K562 (cell line): ENCODE data around the gene MEGF11. TPM values are rescaled to one million over a fixed set of nuclear protein-coding genes. Genes with fewer than 3 reads are reported as not detected.
A peak's percentile ranks its signal among the peaks of the same experiment; 100 is the strongest.

Experiments used
- CHD2 ChIP-seq: IDR thresholded peaks from 2 replicates; pipeline ENCODE4 v1.6.1; 2011; ENCODE audit warnings: low read depth, low read length
- DDX20 ChIP-seq: fragments of 450-650 bp; IDR thresholded peaks from 2 replicates; pipeline ENCODE4 v1.6.1; 2016; ENCODE audit warnings: missing genetic modification characterization, low read depth, mild to moderate bottlenecking, missing compliant biosample characterization, moderate library complexity
- E2F6 ChIP-seq, 2 experiments: IDR thresholded peaks; 2 replicates each; pipeline ENCODE4 v1.6.1; 2011; ENCODE audit warnings: borderline replicate concordance in 1 of 2, control low read depth in 1 of 2, low read depth in 1 of 2, low read length in 1 of 2, mild to moderate bottlenecking in 1 of 2, mixed read lengths in 1 of 2, moderate library complexity in 1 of 2; ENCODE audit not compliant: insufficient read depth in 1 of 2, insufficient read length in 1 of 2, poor library complexity in 1 of 2, severe bottlenecking in 1 of 2; ENCODE audit errors: extremely low read depth in 1 of 2
- FOXO4 ChIP-seq: fragments of 450-650 bp; formaldehyde crosslinking; IDR thresholded peaks from 2 replicates; pipeline ENCODE4 v1.4.0; 2020; ENCODE audit warnings: mild to moderate bottlenecking, moderate library complexity
- GATAD2B ChIP-seq: fragments of 450-650 bp; IDR thresholded peaks from 2 replicates; pipeline ENCODE4 v1.6.1; 2017; ENCODE audit warnings: mild to moderate bottlenecking, borderline replicate concordance
- HNRNPUL1 ChIP-seq: fragments of 200-400 bp; formaldehyde crosslinking; IDR thresholded peaks from 2 replicates; pipeline ENCODE4 v1.6.1; 2017; ENCODE audit warnings: low read length
- HSF4 ChIP-seq: fragments of 250-450 bp; sonication (Bioruptor Pico); IDR thresholded peaks from 2 replicates; pipeline ENCODE4 v2.1.2; 2022; ENCODE audit warnings: mild to moderate bottlenecking, moderate library complexity, borderline replicate concordance
- IFI16 ChIP-seq: fragments of 250-450 bp; sonication (Bioruptor Pico); IDR thresholded peaks from 2 replicates; pipeline ENCODE4 v2.1.2; 2022; ENCODE audit warnings: mild to moderate bottlenecking, inconsistent platforms
- MNT ChIP-seq, 2 experiments: fragments of 450-650 bp; conservative IDR thresholded peaks; 2 replicates each; pipeline ENCODE4 v1.6.1; 2017; ENCODE audit warnings: mild to moderate bottlenecking in 2 of 2, moderate library complexity in 2 of 2
- MTF1 ChIP-seq: fragments of 250-450 bp; sonication (Bioruptor Pico); IDR thresholded peaks from 2 replicates; pipeline ENCODE4 v1.9.0; 2021; ENCODE audit warnings: moderate library complexity, mild to moderate bottlenecking, inconsistent platforms, borderline replicate concordance
- NR2F6 ChIP-seq: fragments of 450-650 bp; formaldehyde crosslinking; IDR thresholded peaks from 2 replicates; pipeline ENCODE4 v1.4.0; 2020; ENCODE audit warnings: mild to moderate bottlenecking
- RBM17 ChIP-seq: fragments of 200-400 bp; formaldehyde crosslinking; IDR thresholded peaks from 2 replicates; pipeline ENCODE4 v1.6.1; 2017; ENCODE audit warnings: low read depth, mild to moderate bottlenecking, low read length, borderline replicate concordance
- RNF219 ChIP-seq: fragments of 250-450 bp; sonication (Bioruptor Pico); IDR thresholded peaks from 2 replicates; pipeline ENCODE4 v1.5.0; 2022; ENCODE audit warnings: mild to moderate bottlenecking
- SMARCA4 ChIP-seq: fragments of 450-650 bp; IDR thresholded peaks from 2 replicates; pipeline ENCODE4 v1.6.1; 2016
- TBL1XR1 ChIP-seq, 2 experiments: IDR thresholded peaks; 2 replicates each; pipeline ENCODE4 v1.6.1; 2012; ENCODE audit warnings: improper control_type of control experiment in 2 of 2, low read length in 2 of 2, mild to moderate bottlenecking in 1 of 2
- TCF7L2 ChIP-seq: fragments of 150-350 bp; IDR thresholded peaks from 2 replicates; pipeline ENCODE4 v1.6.1; 2016; ENCODE audit warnings: low read depth, mild to moderate bottlenecking, low read length, moderate library complexity
- WHSC1 ChIP-seq: IDR thresholded peaks from one replicate; pipeline ENCODE4 v1.6.1; 2012; ENCODE audit warnings: low read length, control low read depth, inconsistent platforms
- ZNF217 ChIP-seq: sonication (generic); formaldehyde crosslinking; IDR thresholded peaks from 2 replicates; pipeline ENCODE4 v1.8.0; 2022; ENCODE audit warnings: mild to moderate bottlenecking, missing genetic modification reagents
- ZNF316 ChIP-seq: fragments of 450-650 bp; IDR thresholded peaks from 2 replicates; pipeline ENCODE4 v1.6.1; 2016
- ZNF57 ChIP-seq: fragments of 450-650 bp; formaldehyde crosslinking; IDR thresholded peaks from 2 replicates; pipeline ENCODE4 v1.4.0; 2020; ENCODE audit warnings: mild to moderate bottlenecking, moderate library complexity
- polyA plus RNA-seq, 8 experiments: library from polyadenylated mRNA; depleted of rRNA in 4 of 8; stranded (reverse) in 5 of 8; unstranded in 3 of 8; fragments of >200 nt; fragmentation: Nextera tagmentation in 2 of 8; fragmentation: Illumina TruSeq in 1 of 8; extraction: Ambion mirVana in 2 of 8; extraction: Trizol in 1 of 8; gene quantifications; 2 replicates each; pipeline versions ENCODE4 v1.2.1 to v1.2.3, GENCODE V29; 2011 to 2014; ENCODE audit warnings: inconsistent platforms in 1 of 8, missing spikeins in 1 of 8
- total RNA-seq, 7 experiments: library from RNA; depleted of rRNA in 6 of 7; stranded (reverse); fragments of >200 nt in 6 of 7; fragmentation: Illumina TruSeq in 2 of 7; extraction: Trizol in 2 of 7; gene quantifications; 2 replicates each; pipeline versions ENCODE4 v1.2.1 to v1.2.3, GENCODE V29; 2011 to 2021; ENCODE audit warnings: low replicate concordance in 1 of 7
- TF ChIP-seq, protein P1 (sequence below), 2 experiments: fragments of 450-650 bp; IDR thresholded peaks; 2 replicates each; pipeline ENCODE4 v1.6.1; 2016

MEGF11 gene
- total and polyA plus RNA-seq, 9 of the 15 experiments (the other 6 are each of a cell fraction or from before 2014, with no cell fraction given) = 0.06 to 0.23 (median 0.20) TPM; not detected in 6

- TF ChIP-seq, protein P1, sequence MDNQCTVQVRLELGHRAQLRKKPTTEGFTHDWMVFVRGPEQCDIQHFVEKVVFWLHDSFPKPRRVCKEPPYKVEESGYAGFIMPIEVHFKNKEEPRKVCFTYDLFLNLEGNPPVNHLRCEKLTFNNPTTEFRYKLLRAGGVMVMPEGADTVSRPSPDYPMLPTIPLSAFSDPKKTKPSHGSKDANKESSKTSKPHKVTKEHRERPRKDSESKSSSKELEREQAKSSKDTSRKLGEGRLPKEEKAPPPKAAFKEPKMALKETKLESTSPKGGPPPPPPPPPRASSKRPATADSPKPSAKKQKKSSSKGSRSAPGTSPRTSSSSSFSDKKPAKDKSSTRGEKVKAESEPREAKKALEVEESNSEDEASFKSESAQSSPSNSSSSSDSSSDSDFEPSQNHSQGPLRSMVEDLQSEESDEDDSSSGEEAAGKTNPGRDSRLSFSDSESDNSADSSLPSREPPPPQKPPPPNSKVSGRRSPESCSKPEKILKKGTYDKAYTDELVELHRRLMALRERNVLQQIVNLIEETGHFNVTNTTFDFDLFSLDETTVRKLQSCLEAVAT (IDR thresholded peaks at IDR 0.05) = no peak
- no peak for TF ChIP-seq ZNF57 (CRISPR knock-in tag)
- no peak for TF ChIP-seq HNRNPUL1
- TF ChIP-seq TBL1XR1 (IDR thresholded peaks at IDR 0.05; ENCODE audit: low read length in 2 of 2) = no peak
- peak in 1 of 2 experiments; percentile 21; a peak in 1 of 4 replicates for TF ChIP-seq MNT (conservative IDR thresholded peaks at IDR 0.05)
- no peak for TF ChIP-seq RNF219 (CRISPR knock-in tag)
- TF ChIP-seq ZNF217 (CRISPR knock-in tag) = no peak
- no peak for TF ChIP-seq WHSC1
- TF ChIP-seq CHD2 = no peak
- no peak for TF ChIP-seq MTF1
- TF ChIP-seq E2F6 (IDR thresholded peaks at IDR 0.05; ENCODE audit: borderline replicate concordance in 1 of 2, extremely low read depth in 1 of 2, insufficient read depth in 1 of 2, insufficient read length in 1 of 2, low read depth in 1 of 2, low read length in 1 of 2, poor library complexity in 1 of 2, severe bottlenecking in 1 of 2) = no peak
- TF ChIP-seq IFI16 = no peak
- TF ChIP-seq ZNF316 = peak; percentile 69
- no peak for TF ChIP-seq RBM17
- TF ChIP-seq SMARCA4 = no peak
- no peak for TF ChIP-seq TCF7L2
- no peak for TF ChIP-seq HSF4 (CRISPR knock-in tag)
- TF ChIP-seq GATAD2B = no peak
- no peak for TF ChIP-seq FOXO4 (CRISPR knock-in tag)
- TF ChIP-seq NR2F6 (CRISPR knock-in tag) = no peak
- TF ChIP-seq DDX20 = no peak
Measured at GRCh38 chr15:66292571-66293418, 39.2 kb upstream of the MEGF11 start (continued).
